GM13976 (cell line): ENCODE data around the gene TSEN54.

ENCODE experiments used
- DNase-seq: peaks from one replicate; pipeline ENCODE4 v3.0.0; 2012; ENCODE audit warnings: low spot score
- CTCF ChIP-seq: IDR thresholded peaks from 2 replicates; pipeline ENCODE4 v1.5.1; 2012; ENCODE audit warnings: borderline replicate concordance, mild to moderate bottlenecking; ENCODE audit not compliant: insufficient read depth; ENCODE audit errors: extremely low read depth, missing control alignments, control extremely low read depth
- in situ Hi-C: fragments of 300-500 bp; cut with MboI; formaldehyde crosslinking; loops from one replicate; pipeline ENCODE4 v1.12.0; 2022; ENCODE audit warnings: low sequenced_read_pairs, mixed read lengths, inconsistent platforms; ENCODE audit not compliant: unreplicated experiment

TSEN54 gene

DNA sequence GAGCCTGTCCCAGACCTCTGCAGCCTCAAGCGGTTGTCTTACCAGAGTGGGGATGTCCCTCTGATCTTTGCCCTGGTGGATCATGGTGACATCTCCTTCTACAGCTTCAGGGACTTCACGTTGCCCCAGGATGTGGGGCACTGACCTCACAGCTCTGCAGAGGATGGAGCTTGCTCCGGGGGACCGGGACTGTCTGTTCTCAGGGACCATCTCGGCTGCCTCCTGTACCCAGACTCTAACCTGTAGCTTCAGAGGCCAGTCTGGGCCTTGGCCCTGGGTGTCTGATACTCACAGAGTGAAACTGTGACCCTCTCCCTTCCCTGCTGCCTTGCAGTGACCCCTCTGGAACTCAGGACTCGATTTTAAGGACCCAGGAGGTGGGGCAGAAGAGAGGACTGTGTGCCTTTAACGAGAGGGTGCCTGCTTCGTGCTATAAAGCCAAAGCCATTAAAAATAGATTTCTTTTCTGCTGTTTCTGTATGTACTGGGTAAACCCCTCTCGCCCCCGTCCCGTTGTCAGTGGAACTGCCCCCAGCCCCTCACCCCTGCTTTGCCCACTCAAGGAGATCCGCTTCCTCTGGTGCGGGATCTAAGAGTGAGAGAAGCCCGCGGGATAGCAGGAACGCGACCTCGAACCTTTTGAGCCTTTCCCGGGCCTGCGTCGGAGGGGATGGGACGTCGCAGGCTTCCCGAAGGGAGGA, 8.1 kb downstream of the TSEN54 start:
- DNase-seq, result no peak
- in situ Hi-C loops, result no loop called here
- no peak for TF ChIP-seq CTCF

GRCh38 chr17:75524970-75525805, 8.9 kb downstream of the TSEN54 start, which contains the start of gene LLGL2:
LLGL2 (plus strand) TSS chr17:75525697; CDS start chr17:75543427, 17,730 bp downstream.
- peak; percentile 96 for DNase-seq
- peak; percentile 50 for TF ChIP-seq CTCF
- in situ Hi-C loops, result no loop called here

DNA sequence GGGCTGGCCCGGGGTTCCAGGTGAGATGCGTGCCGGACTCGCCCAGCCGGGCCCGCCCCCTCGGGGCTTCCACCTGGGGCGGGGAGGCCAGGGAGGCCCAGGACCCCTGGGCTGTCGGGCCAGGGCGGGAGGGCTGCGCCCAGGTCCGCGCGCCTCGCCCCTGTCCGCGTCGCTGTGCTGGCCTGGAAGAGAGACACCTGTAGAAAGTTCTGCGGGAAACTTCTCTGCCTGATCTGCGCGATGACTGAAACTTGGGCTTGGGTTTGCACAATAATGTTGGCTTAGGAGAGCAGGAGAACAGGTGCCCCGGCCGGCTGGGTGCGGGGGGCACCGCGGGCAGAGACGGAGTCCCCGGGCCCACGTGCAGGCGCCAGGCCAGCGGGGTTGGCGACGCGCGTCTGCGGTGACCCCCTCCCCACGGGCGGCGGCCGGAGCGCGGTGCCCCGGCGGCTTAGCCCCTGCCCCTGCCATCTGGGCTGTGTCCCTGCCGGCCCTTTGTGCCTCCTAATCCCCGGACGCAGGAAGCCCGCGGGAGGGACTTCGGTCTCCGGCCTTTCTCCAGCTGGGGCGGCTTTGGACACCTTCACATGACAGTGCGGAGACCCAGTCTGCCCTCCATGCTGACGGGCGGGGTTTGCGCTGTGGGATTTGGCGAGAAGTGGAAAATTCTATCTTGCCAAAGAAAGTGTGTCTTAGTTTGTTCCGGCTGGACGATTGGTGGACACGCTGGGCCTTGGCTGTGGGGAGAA, 9.7 kb downstream of the TSEN54 start:
- DNase-seq, result no peak
- no peak for TF ChIP-seq CTCF
- in situ Hi-C loops, result no loop called here

GRCh38 chr17:75526555-75527270, 10.4 kb downstream of the TSEN54 start:
- in situ Hi-C loops, result no loop called here
- no peak for DNase-seq
- no peak for TF ChIP-seq CTCF

DNA sequence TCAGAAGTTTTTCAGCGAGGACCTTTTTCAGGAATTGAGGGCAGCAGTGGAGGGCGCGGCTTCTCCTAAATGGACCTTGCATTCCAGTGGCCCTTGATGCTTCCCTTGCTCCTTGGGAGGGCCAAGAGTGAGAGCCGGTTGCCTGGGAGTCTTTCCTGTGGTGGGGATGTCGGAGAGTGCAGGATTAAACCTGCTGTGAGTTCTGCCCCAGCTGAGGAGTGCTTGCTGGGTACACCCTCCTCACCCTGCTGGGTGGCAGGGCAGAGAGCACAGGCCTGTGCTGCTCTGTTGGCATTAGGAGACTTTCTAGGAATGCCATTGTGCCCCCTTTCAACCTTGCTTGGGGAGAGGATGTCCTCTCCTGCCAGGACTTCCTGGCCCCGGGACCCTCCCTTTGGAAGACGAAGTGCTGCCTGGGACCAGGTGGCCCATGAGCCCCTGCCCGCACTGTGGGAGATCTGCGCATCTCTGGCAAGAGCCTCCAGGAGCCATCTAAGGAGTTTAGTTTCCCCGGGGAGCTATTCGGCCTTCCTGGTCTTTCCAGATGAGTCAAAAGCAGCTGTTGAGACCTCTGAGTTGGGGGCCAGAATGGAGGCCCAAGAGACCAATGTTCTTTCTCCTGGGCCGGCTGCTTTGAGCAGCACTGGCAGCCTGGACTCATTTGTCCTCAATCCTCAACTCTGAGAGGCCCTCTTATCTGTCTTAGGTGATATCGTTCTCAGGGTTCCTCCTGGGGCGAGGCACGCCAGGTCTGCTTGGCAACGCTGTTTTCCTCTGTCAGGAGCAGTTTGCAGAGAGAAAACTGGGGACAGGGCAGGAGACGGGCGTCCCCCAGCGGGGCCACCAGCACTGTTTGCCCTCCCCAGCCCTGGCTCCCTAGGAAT, 14.8 kb downstream of the TSEN54 start:
- in situ Hi-C loops, result no loop called here

More for the DNA sequence above, 14.8 kb downstream of the TSEN54 start:
- no peak for DNase-seq
- TF ChIP-seq CTCF, result no peak
